Measurements from ENCODE around the gene CYB561. TPM values are rescaled to one million over a fixed set of nuclear protein-coding genes. Genes with fewer than 3 reads are reported as not detected.
A peak's percentile ranks its signal among the peaks of the same experiment; 100 is the strongest.

CYB561 gene
- total and polyA plus RNA-seq, 2 of the 4 experiments (the other 2 are of a cell fraction): 2.5 to 3.0 TPM

GRCh38 chr17:63425483-63425882, 20.6 kb downstream of the CYB561 start (continued):
- peak; percentile 96 for TF ChIP-seq CTCF (conservative IDR thresholded peaks at IDR 0.05; ENCODE audit: low read depth, low read length)
- no peak for TF ChIP-seq ELK1 (IDR thresholded peaks at IDR 0.05; ENCODE audit: borderline replicate concordance, low read depth, low read length)

DNA sequence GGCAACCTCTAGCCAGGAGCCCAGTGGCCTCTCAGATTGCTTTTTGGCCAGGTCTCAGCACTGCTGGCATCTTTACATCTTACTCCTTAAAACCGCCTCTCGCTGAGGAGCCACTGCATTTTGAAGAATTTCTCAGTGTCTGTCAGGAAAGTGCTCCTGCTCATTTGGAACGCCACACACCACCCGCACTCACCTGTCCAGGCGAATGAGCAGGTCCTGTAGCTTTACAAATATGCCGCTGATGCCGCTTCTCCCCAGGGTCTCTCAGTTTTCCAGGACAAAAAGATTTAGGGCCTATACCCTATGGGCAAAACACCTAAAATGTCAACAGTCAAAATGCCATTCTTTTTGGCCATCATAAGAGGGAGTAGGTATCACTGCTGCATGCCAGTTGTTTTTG, 22.1 kb downstream of the CYB561 start:
- no peak overlapping the region for H2BK120ac ChIP-seq (ENCODE audit: low read depth, low read length)
- H2AK5ac ChIP-seq (ENCODE audit: low read depth, low read length): no peak overlapping the region
- H3K9me1 ChIP-seq (ENCODE audit: insufficient read depth, low read length): peaks cover 5% of the 10 kb centered on the region
- no peak overlapping the region for H3K27ac ChIP-seq (ENCODE audit: insufficient read depth, low read length)
- no peak overlapping the region for H2AFZ ChIP-seq (replicated peaks; ENCODE audit: low read length, poor library complexity)
- ATAC-seq (ENCODE audit: low read depth) (no peak), DNase-seq (no peak)
- no peak overlapping the region for H4K8ac ChIP-seq (ENCODE audit: low read depth in 2 of 2, low read length in 2 of 2)
- intact Hi-C loops (cut with micrococcal nuclease): loop anchor here (2.0 kb wide), 2 partner anchors 127 to 149 kb away; partner anchors contain the start of gene DCAF7
- H4K5ac ChIP-seq (ENCODE audit: low read depth, low read length): no peak overlapping the region
- no peak overlapping the region for H3K18ac ChIP-seq (ENCODE audit: low read depth, low read length)
- no peaks in the 10 kb centered on the region for H3K9me3 ChIP-seq (ENCODE audit: control insufficient read depth, insufficient read depth, low read length)
- no peak overlapping the region for H3K4me3 ChIP-seq (ENCODE audit: insufficient read depth, low read depth, low read length)
- H2BK20ac ChIP-seq (ENCODE audit: low read depth, low read length): no peak overlapping the region
- H2AK9ac ChIP-seq (replicated peaks; ENCODE audit: low read depth, low read length, poor library complexity): no peak overlapping the region
- in situ Hi-C loops (cut with MboI; ENCODE audit: low sequenced_read_pairs): loop anchor here (5.0 kb wide), 1 partner anchor 188 kb away; no protein-coding TSS in a partner anchor
- no peak overlapping the region for H3K4me2 ChIP-seq (ENCODE audit: low read depth, low read length)
- H4K20me1 ChIP-seq (ENCODE audit: insufficient read depth, low read length): peaks cover 4% of the 10 kb centered on the region; the same call in 1 of the 2 replicates
- BruUV-seq (replicated peaks): no TSS peak
- H3K14ac ChIP-seq (replicated peaks; ENCODE audit: low read depth, low read length): no peak overlapping the region
- dilution Hi-C loops (cut with HindIII; ENCODE audit: low sequenced_read_pairs, unreplicated experiment): no loop called here
- H3K36me3 ChIP-seq (ENCODE audit: control insufficient read depth, insufficient read depth, low read length): peaks cover 41% of the 10 kb centered on the region
- peaks cover 6% of the 10 kb centered on the region; the same call in 1 of the 2 replicates for H3K4me1 ChIP-seq (ENCODE audit: control insufficient read depth, insufficient read depth, low read length)
- CTCF ChIA-PET: no interaction called here
- H3K4ac ChIP-seq (ENCODE audit: low read depth, low read length): no peak overlapping the region
- no peak overlapping the region for H2BK15ac ChIP-seq (ENCODE audit: low read depth, low read length)
- H3K23ac ChIP-seq (ENCODE audit: low read depth, low read length): no peak overlapping the region
- POLR2A ChIA-PET (ENCODE audit: unreplicated experiment): no interaction called here
- H3K9ac ChIP-seq (ENCODE audit: low read depth, low read length): no peak overlapping the region
- H2BK5ac ChIP-seq (ENCODE audit: low read depth, low read length, poor library complexity, severe bottlenecking): no peak overlapping the region
- no peaks in the 10 kb centered on the region for H3K27me3 ChIP-seq (ENCODE audit: control insufficient read depth, insufficient read depth, low read length)
- WGBS, 2 experiments (ENCODE audit: extremely low coverage in 2 of 2, insufficient read length in 1 of 2): 95% methylated on average over 5 of the region's 7 CpGs; no CpG with 5 or more reads in 1 of the 2 experiments
- H4K91ac ChIP-seq (ENCODE audit: insufficient read depth, low read depth, low read length): no peak overlapping the region
- H3K79me1 ChIP-seq (ENCODE audit: low read depth in 1 of 2, low read length in 2 of 2): peaks cover 0 to 9% of the 10 kb centered on the region in 2 experiments; a peak in 1 of 4 replicates
- H3K56ac ChIP-seq (ENCODE audit: extremely low read depth, insufficient read depth, low read length): no peak overlapping the region
- TF ChIP-seq USF2 (IDR thresholded peaks at IDR 0.05; ENCODE audit: low read depth, low read length) (no peak), FOS (IDR thresholded peaks at IDR 0.05; ENCODE audit: low read depth, low read length) (no peak), CEBPB (IDR thresholded peaks at IDR 0.05; ENCODE audit: low read depth, low read length) (no peak), RAD21 (IDR thresholded peaks at IDR 0.05; ENCODE audit: low read length) (no peak), ELK1 (IDR thresholded peaks at IDR 0.05; ENCODE audit: borderline replicate concordance, low read depth, low read length) (no peak), CTCF (conservative IDR thresholded peaks at IDR 0.05; ENCODE audit: low read depth, low read length) (no peak), RFX5 (IDR thresholded peaks at IDR 0.05; ENCODE audit: low read depth, low read length) (no peak)

All from IMR-90 (cell line).